Effector CD8-positive, alpha-beta T cell (primary cell): ENCODE data around the gene RNF217.

ENCODE experiments used
- DNase-seq: peaks from one replicate; lab custom pipeline; 2025; lab: John Stamatoyannopoulos, UW

Gene RNF217

GRCh38 chr6:124989136-124989983 lies 27.1 kb downstream of the RNF217 start:
- no peak for DNase-seq

GRCh38 chr6:124990988-124991387 lies 28.8 kb downstream of the RNF217 start:
- DNase-seq, result no peak

GRCh38 chr6:124991764-124992295 lies 29.6 kb downstream of the RNF217 start:
- no peak for DNase-seq

- DNase-seq, result no peak
Observed at GRCh38 chr6:124993327-124993726, 31.1 kb downstream of the RNF217 start.

- DNase-seq, result no peak
Observed at GRCh38 chr6:124994648-124995047, 32.4 kb downstream of the RNF217 start.

- DNase-seq, result no peak
Observed at GRCh38 chr6:124995131-124995530, 32.9 kb downstream of the RNF217 start.

- no peak for DNase-seq
Observed at GRCh38 chr6:124995645-124996325, 33.5 kb downstream of the RNF217 start.

- DNase-seq, result no peak
Observed at GRCh38 chr6:124996411-124996810, 34.2 kb downstream of the RNF217 start.

GRCh38 chr6:124997196-124997875 lies 35.1 kb downstream of the RNF217 start:
- no peak for DNase-seq

GRCh38 chr6:124999105-124999764 lies 37.0 kb downstream of the RNF217 start:
- no peak for DNase-seq

- DNase-seq, result no peak
Observed at GRCh38 chr6:125001684-125002405, 39.6 kb downstream of the RNF217 start.

- DNase-seq, result no peak
Observed at GRCh38 chr6:125002406-125002741, 40.1 kb downstream of the RNF217 start.

- no peak for DNase-seq
Observed at GRCh38 chr6:125003070-125003469, 40.8 kb downstream of the RNF217 start.

GRCh38 chr6:125004198-125004597 lies 42.0 kb downstream of the RNF217 start:
- DNase-seq, result no peak

- no peak for DNase-seq
Observed at GRCh38 chr6:125004797-125005595, 42.8 kb downstream of the RNF217 start.

GRCh38 chr6:125008261-125008703 lies 46.0 kb downstream of the RNF217 start:
- no peak for DNase-seq

GRCh38 chr6:125008957-125009356 lies 46.7 kb downstream of the RNF217 start:
- no peak for DNase-seq

GRCh38 chr6:125009578-125009977 lies 47.3 kb downstream of the RNF217 start:
- DNase-seq, result no peak

GRCh38 chr6:125013938-125014660 lies 51.9 kb downstream of the RNF217 start:
- DNase-seq, result no peak

GRCh38 chr6:125014661-125014957 lies 52.4 kb downstream of the RNF217 start:
- DNase-seq, result no peak
